ENCODE measurements around the gene MAST1.

Gene MAST1

DNA sequence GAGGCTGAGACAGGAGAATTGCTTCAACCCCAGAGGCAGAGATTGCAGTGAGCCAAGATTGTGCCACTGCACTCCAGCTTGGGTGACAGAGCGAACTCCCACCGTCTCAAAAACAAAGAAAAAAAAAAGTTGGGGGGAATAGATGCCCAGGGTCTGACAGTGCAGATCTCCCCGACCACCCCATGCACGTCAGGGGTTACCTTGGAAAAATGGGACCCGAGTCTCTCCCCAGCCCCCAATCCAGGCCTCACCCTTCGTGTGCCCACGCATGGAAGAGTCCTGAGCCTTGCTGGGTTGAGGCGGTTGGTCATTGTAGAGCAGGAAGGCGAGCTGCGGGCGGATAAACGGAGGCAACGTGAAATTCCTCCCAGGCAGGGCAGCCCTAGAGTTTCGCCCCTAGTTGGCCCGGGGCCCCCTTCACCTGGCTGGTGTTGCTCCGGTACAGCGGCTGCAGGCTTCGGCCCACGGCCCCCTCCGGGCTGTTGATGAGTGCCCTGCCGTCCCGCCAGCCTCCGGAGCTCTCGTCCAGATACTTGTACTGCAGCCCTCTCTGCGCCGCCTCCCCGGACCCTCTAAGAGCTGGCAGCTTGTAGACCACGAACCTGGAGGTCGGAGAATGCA is 42.3 kb downstream of the MAST1 start:
- H3K4me2 ChIP-seq (ENCODE audit: low read length), result peak overlapping the region; percentile 88
- H3K79me1 ChIP-seq (ENCODE audit: low read length), result peaks cover 4% of the 10 kb centered on the region
- H2BK5ac ChIP-seq (ENCODE audit: low read depth, low read length, poor library complexity), result peak overlapping the region; percentile 43
- peaks cover 5% of the 10 kb centered on the region for H3K79me2 ChIP-seq (ENCODE audit: control insufficient read depth, insufficient read depth, low read length, poor library complexity)
- H4K91ac ChIP-seq (ENCODE audit: low read depth, low read length), result peak overlapping the region; percentile 80
- peaks cover 4 to 5% of the 10 kb centered on the region in 2 experiments for H3K36me3 ChIP-seq (ENCODE audit: control insufficient read depth in 1 of 2, insufficient read depth in 2 of 2, low read length in 2 of 2)
- peak overlapping the region; percentile 59 for H3K9ac ChIP-seq (ENCODE audit: low read length)
- peak overlapping the region; percentile 90 for H3K14ac ChIP-seq (ENCODE audit: low read length)
- peak overlapping the region; percentile 90 for H3K18ac ChIP-seq (ENCODE audit: low read length)
- WGBS (ENCODE audit: extremely low coverage, insufficient coverage, insufficient read length), result no CpG with 5 or more reads among the region's 29 CpGs
- H3K4ac ChIP-seq (ENCODE audit: low read depth, low read length), result peak overlapping the region; percentile 4
- no peak overlapping the region for H2BK120ac ChIP-seq (ENCODE audit: insufficient read depth, low read length, poor library complexity)
- peaks cover 19% of the 10 kb centered on the region for H3K9me3 ChIP-seq (ENCODE audit: insufficient read depth, low read depth, low read length)
- no peak overlapping the region for H2AK5ac ChIP-seq (ENCODE audit: low read length)
- no peak overlapping the region for H3K23ac ChIP-seq (ENCODE audit: low read length)
- peak overlapping the region; percentile 63 for H3K4me3 ChIP-seq (ENCODE audit: low read depth, low read length)
- H4K8ac ChIP-seq (ENCODE audit: low read depth, low read length), result peak overlapping the region; percentile 91
- peak in 1 of 2 donors; percentile 33 for DNase-seq
- peak overlapping the region; percentile 13 for H4K12ac ChIP-seq (ENCODE audit: low read depth, low read length)
- H2BK12ac ChIP-seq (ENCODE audit: low read length), result no peak overlapping the region
- H2AFZ ChIP-seq (ENCODE audit: insufficient read depth, low read length, poor library complexity), result peak overlapping the region; percentile 86
- H3K27me3 ChIP-seq (ENCODE audit: insufficient read depth, low read length), result peaks cover 6% of the 10 kb centered on the region
- H3K4me1 ChIP-seq (ENCODE audit: control insufficient read depth in 1 of 2, insufficient read depth in 2 of 2, low read length in 2 of 2), result peaks cover 3 to 9% of the 10 kb centered on the region in 2 experiments
- H3K27ac ChIP-seq (ENCODE audit: low read depth, low read length), result no peak overlapping the region

DNA sequence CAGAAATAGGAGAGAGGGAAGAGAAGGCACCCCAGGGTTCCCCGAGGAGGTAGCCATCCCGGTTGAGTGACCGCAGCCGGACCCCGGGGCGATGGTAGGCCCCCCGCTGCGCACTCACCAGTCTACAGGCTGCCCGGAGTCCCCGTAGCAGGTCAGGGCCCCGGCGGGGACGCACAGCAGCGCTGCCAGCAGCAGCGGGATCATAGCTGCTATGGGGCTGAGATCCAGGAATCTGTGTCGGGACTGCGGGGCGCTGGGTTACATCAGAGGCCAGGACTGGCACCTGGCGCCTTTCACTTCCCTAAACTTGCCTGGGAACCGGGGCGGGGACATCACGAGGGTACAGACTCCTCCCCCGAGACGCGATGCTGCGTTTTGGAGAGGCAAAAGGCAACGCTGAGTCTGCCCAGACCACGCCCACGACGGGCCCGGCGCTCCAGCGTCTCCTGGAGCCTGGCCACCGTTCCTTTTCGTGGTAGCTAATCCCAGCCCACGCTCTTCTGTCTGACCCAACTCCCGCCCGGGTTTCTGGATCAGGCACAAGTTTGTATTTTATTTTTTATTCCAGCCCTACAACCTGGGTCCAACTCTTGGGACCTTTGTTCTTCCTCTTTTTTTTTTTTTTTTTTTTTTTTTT is 43.0 kb downstream of the MAST1 start, which contains the start of gene DNASE2:
Gene DNASE2, minus strand, starts transcription at position 278 of the 637 bp plus-strand sequence. Its CDS starts 74 bp downstream, at position 204.
- no peak within 1 kb of the TSS for H2AK5ac ChIP-seq (ENCODE audit: low read length)
- peaks cover 5% of the 10 kb centered on the region for H3K79me2 ChIP-seq (ENCODE audit: control insufficient read depth, insufficient read depth, low read length, poor library complexity)
- DNase-seq, result peak; percentile 94 to 96
- peak within 1 kb of the TSS; percentile 90 for H3K18ac ChIP-seq (ENCODE audit: low read length)
- peak within 1 kb of the TSS; percentile 91 for H4K8ac ChIP-seq (ENCODE audit: low read depth, low read length)
- peaks cover 4% of the 10 kb centered on the region for H3K79me1 ChIP-seq (ENCODE audit: low read length)
- H3K4me3 ChIP-seq (ENCODE audit: low read depth, low read length), result peak within 1 kb of the TSS; percentile 63
- H3K23ac ChIP-seq (ENCODE audit: low read length), result no peak within 1 kb of the TSS
- peak within 1 kb of the TSS; percentile 43 for H2BK5ac ChIP-seq (ENCODE audit: low read depth, low read length, poor library complexity)
- peak within 1 kb of the TSS; percentile 44 for H2BK120ac ChIP-seq (ENCODE audit: insufficient read depth, low read length, poor library complexity)
- peaks cover 10% of the 10 kb centered on the region for H3K27me3 ChIP-seq (ENCODE audit: insufficient read depth, low read length)
- no CpG with 5 or more reads among the region's 38 CpGs for WGBS (ENCODE audit: extremely low coverage, insufficient coverage, insufficient read length)
- H3K4me1 ChIP-seq (ENCODE audit: control insufficient read depth in 1 of 2, insufficient read depth in 2 of 2, low read length in 2 of 2), result peaks cover 7 to 11% of the 10 kb centered on the region in 2 experiments
- peak within 1 kb of the TSS; percentile 88 for H3K4me2 ChIP-seq (ENCODE audit: low read length)
- peak within 1 kb of the TSS; percentile 13 for H4K12ac ChIP-seq (ENCODE audit: low read depth, low read length)
- H2AFZ ChIP-seq (ENCODE audit: insufficient read depth, low read length, poor library complexity), result peak within 1 kb of the TSS; percentile 86
- H3K9me3 ChIP-seq (ENCODE audit: insufficient read depth, low read depth, low read length), result peaks cover 19% of the 10 kb centered on the region
- H3K27ac ChIP-seq (ENCODE audit: low read depth, low read length), result no peak within 1 kb of the TSS
- H3K36me3 ChIP-seq (ENCODE audit: control insufficient read depth in 1 of 2, insufficient read depth in 2 of 2, low read length in 2 of 2), result peaks cover 4 to 5% of the 10 kb centered on the region in 2 experiments
- H2BK12ac ChIP-seq (ENCODE audit: low read length), result no peak within 1 kb of the TSS
- peak within 1 kb of the TSS; percentile 4 for H3K4ac ChIP-seq (ENCODE audit: low read depth, low read length)
- peak within 1 kb of the TSS; percentile 90 for H3K14ac ChIP-seq (ENCODE audit: low read length)
- H3K9ac ChIP-seq (ENCODE audit: low read length), result peak within 1 kb of the TSS; percentile 59
- H4K91ac ChIP-seq (ENCODE audit: low read depth, low read length), result peak within 1 kb of the TSS; percentile 80

DNA sequence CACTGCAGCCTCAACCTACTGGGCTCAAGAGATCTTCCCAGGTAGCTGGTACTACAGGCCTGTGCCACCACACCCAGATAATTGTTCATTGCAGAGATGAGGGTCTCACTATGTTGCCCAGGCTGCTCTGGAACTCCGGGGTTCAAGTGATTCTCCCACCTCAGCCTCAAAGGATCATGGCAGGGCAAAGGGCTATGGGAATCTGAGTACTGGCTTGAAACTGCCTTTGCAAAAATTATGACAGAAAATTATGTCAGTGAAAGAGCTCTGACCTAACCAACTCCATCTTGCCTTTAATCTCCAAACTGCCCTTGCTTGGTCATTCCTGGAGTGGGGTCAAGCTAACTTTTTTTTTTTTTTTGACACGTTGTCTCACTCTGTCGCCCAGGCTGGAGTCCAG is 44.3 kb downstream of the MAST1 start:
- Histone ChIP-seq H3K9ac (ENCODE audit: low read length) (no peak overlapping the region), H3K23ac (ENCODE audit: low read length) (no peak overlapping the region), H3K27me3 (ENCODE audit: insufficient read depth, low read length) (peaks cover 10% of the 10 kb centered on the region), H2BK5ac (ENCODE audit: low read depth, low read length, poor library complexity) (no peak overlapping the region), H3K4me1 (ENCODE audit: control insufficient read depth in 1 of 2, insufficient read depth in 2 of 2, low read length in 2 of 2) (peaks cover 7 to 11% of the 10 kb centered on the region in 2 experiments), H3K4me3 (ENCODE audit: low read depth, low read length) (no peak overlapping the region), H2AFZ (ENCODE audit: insufficient read depth, low read length, poor library complexity) (no peak overlapping the region), H3K27ac (ENCODE audit: low read depth, low read length) (no peak overlapping the region), H4K8ac (ENCODE audit: low read depth, low read length) (no peak overlapping the region), H2BK120ac (ENCODE audit: insufficient read depth, low read length, poor library complexity) (no peak overlapping the region), H3K18ac (ENCODE audit: low read length) (no peak overlapping the region), H3K4me2 (ENCODE audit: low read length) (no peak overlapping the region), H3K79me2 (ENCODE audit: control insufficient read depth, insufficient read depth, low read length, poor library complexity) (peaks cover 5% of the 10 kb centered on the region), H2BK12ac (ENCODE audit: low read length) (no peak overlapping the region), H3K9me3 (ENCODE audit: insufficient read depth, low read depth, low read length) (peaks cover 19% of the 10 kb centered on the region), H4K12ac (ENCODE audit: low read depth, low read length) (no peak overlapping the region), H3K79me1 (ENCODE audit: low read length) (peaks cover 4% of the 10 kb centered on the region), H3K14ac (ENCODE audit: low read length) (no peak overlapping the region), H3K36me3 (ENCODE audit: control insufficient read depth in 1 of 2, insufficient read depth in 2 of 2, low read length in 2 of 2) (peaks cover 4 to 5% of the 10 kb centered on the region in 2 experiments), H4K91ac (ENCODE audit: low read depth, low read length) (no peak overlapping the region), H2AK5ac (ENCODE audit: low read length) (no peak overlapping the region), H3K4ac (ENCODE audit: low read depth, low read length) (no peak overlapping the region)
- DNase-seq, result no peak
- WGBS (ENCODE audit: extremely low coverage, insufficient coverage, insufficient read length), result no CpG with 5 or more reads among the region's 3 CpGs

DNA sequence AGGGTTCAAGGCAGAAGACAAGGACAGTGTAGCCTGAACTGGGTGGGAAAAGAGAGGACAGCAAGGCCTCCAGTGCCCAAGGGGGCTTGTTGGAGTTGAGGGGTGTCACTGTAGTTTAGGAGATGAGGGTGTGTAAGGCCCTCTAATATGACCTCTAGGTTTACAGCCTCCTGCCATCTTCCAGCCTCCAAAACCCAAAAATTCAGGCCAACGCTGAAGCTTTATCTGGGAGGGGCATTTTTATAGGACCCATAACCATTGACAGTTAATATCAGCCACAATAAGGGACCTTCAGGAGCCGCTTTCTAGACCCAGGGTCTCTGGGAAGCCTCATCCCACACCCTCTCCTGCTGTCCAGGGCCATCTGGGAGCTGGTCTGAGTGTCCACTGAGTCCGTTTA is 45.9 kb downstream of the MAST1 start:
- peaks cover 5% of the 10 kb centered on the region for H3K79me2 ChIP-seq (ENCODE audit: control insufficient read depth, insufficient read depth, low read length, poor library complexity)
- no CpG with 5 or more reads among the region's 3 CpGs for WGBS (ENCODE audit: extremely low coverage, insufficient coverage, insufficient read length)
- H3K27ac ChIP-seq (ENCODE audit: low read depth, low read length), result no peak overlapping the region
- no peak overlapping the region for H2BK5ac ChIP-seq (ENCODE audit: low read depth, low read length, poor library complexity)
- DNase-seq, result no peak
- no peak overlapping the region for H2AK5ac ChIP-seq (ENCODE audit: low read length)
- no peak overlapping the region for H3K18ac ChIP-seq (ENCODE audit: low read length)
- peaks cover 19% of the 10 kb centered on the region for H3K9me3 ChIP-seq (ENCODE audit: insufficient read depth, low read depth, low read length)
- no peaks in the 10 kb centered on the region for H3K36me3 ChIP-seq (ENCODE audit: control insufficient read depth in 1 of 2, insufficient read depth in 2 of 2, low read length in 2 of 2)
- no peak overlapping the region for H2AFZ ChIP-seq (ENCODE audit: insufficient read depth, low read length, poor library complexity)
- H3K4me1 ChIP-seq (ENCODE audit: control insufficient read depth in 1 of 2, insufficient read depth in 2 of 2, low read length in 2 of 2), result peaks cover 7 to 11% of the 10 kb centered on the region in 2 experiments
- H2BK120ac ChIP-seq (ENCODE audit: insufficient read depth, low read length, poor library complexity), result no peak overlapping the region
- H3K9ac ChIP-seq (ENCODE audit: low read length), result no peak overlapping the region
- H4K12ac ChIP-seq (ENCODE audit: low read depth, low read length), result no peak overlapping the region
- H4K91ac ChIP-seq (ENCODE audit: low read depth, low read length), result no peak overlapping the region
- H3K23ac ChIP-seq (ENCODE audit: low read length), result no peak overlapping the region
- no peak overlapping the region for H2BK12ac ChIP-seq (ENCODE audit: low read length)
- peaks cover 4% of the 10 kb centered on the region for H3K79me1 ChIP-seq (ENCODE audit: low read length)
- peaks cover 10% of the 10 kb centered on the region for H3K27me3 ChIP-seq (ENCODE audit: insufficient read depth, low read length)
- no peak overlapping the region for H3K14ac ChIP-seq (ENCODE audit: low read length)
- no peak overlapping the region for H3K4ac ChIP-seq (ENCODE audit: low read depth, low read length)
- H3K4me2 ChIP-seq (ENCODE audit: low read length), result no peak overlapping the region
- H3K4me3 ChIP-seq (ENCODE audit: low read depth, low read length), result no peak overlapping the region
- no peak overlapping the region for H4K8ac ChIP-seq (ENCODE audit: low read depth, low read length)
